GM18909 (cell line): ENCODE measurements around the gene ANKZF1.

Source experiments
- ATAC-seq: cut with Tn5 transposase; IDR thresholded peaks from one replicate; pipeline ENCODE4 v1.9.1; 2021; ENCODE audit warnings: mild to moderate bottlenecking; ENCODE audit not compliant: unreplicated experiment, poor library complexity

Gene ANKZF1

GRCh38 chr2:219207134-219207883, 22.3 kb upstream of the ANKZF1 start:
- ATAC-seq = no peak

- no peak for ATAC-seq
Observed at GRCh38 chr2:219207884-219208740, 21.5 kb upstream of the ANKZF1 start.

- no peak for ATAC-seq
Observed at GRCh38 chr2:219209236-219210195, 20.1 kb upstream of the ANKZF1 start.

- no peak for ATAC-seq
Observed at GRCh38 chr2:219210196-219210885, 19.3 kb upstream of the ANKZF1 start.

GRCh38 chr2:219210886-219211362, 18.7 kb upstream of the ANKZF1 start:
- ATAC-seq = no peak

GRCh38 chr2:219213026-219213415, 16.6 kb upstream of the ANKZF1 start:
- no peak for ATAC-seq

GRCh38 chr2:219213486-219214071, 16.0 kb upstream of the ANKZF1 start:
- no peak for ATAC-seq

GRCh38 chr2:219214141-219214540, 15.5 kb upstream of the ANKZF1 start:
- ATAC-seq = no peak

- no peak for ATAC-seq
Observed at GRCh38 chr2:219214786-219215185, 14.8 kb upstream of the ANKZF1 start.

GRCh38 chr2:219215871-219216534, 13.6 kb upstream of the ANKZF1 start:
- ATAC-seq = no peak

GRCh38 chr2:219216535-219216915, 13.1 kb upstream of the ANKZF1 start:
- ATAC-seq = no peak

GRCh38 chr2:219218217-219218731, 11.3 kb upstream of the ANKZF1 start:
- peak; percentile 22 for ATAC-seq

GRCh38 chr2:219218732-219219701, 10.6 kb upstream of the ANKZF1 start, which contains the start of gene ABCB6:
TSS of gene ABCB6 (minus strand) at chr2:219218958. CDS start at chr2:219218673, 285 bp downstream.
- peak; percentile 81 for ATAC-seq

- ATAC-seq = no peak
Observed at GRCh38 chr2:219219784-219220532, 9.6 kb upstream of the ANKZF1 start.

- ATAC-seq = no peak
Observed at GRCh38 chr2:219220652-219221402, 8.8 kb upstream of the ANKZF1 start.

GRCh38 chr2:219221957-219222518, 7.6 kb upstream of the ANKZF1 start:
- no peak for ATAC-seq
